ENCODE measurements around the gene PPP4R1.
"Not testable (repeated sequence)": the region's sequence is repeated elsewhere in the genome, so short reads cannot be mapped to it uniquely, and the experiment has no call there.

Gene PPP4R1

DNA sequence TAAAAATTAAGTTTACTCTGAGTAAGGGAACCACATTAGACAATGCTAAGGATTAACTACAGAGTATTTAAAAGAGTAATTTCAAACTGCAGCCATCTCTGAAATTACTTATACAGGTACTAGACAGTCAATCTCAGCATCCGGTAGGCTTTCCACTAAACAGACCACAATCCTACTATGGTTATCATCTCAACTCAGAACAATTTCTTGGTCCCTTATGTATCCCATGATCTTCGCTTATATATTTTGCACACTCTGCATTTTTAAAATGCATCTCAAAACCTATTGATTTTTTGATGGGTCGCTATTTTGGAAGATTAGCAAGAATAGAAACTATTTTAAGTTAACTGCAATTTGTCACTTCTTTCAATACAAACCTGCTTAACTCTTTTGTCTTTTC lies 1.4 kb downstream of the PPP4R1 start:
- Histone ChIP-seq H3K27me3 (ENCODE audit: control insufficient read depth in 5 of 5, insufficient read depth in 4 of 5, low read length in 5 of 5) (no peaks in the 10 kb centered on the region), H3K4me3 (ENCODE audit: low read depth in 1 of 5, low read length in 5 of 5) (peak overlapping the region; percentile 7 to 84 (median 77)), H3K27ac (ENCODE audit: low read depth, low read length) (peak overlapping the region; percentile 84), H3K36me3 (ENCODE audit: control insufficient read depth in 5 of 5, insufficient read depth in 5 of 5, low read length in 5 of 5) (peaks cover 0 to 5% (median 4%) of the 10 kb centered on the region in 5 donors), H3K4me1 (ENCODE audit: control insufficient read depth in 5 of 5, insufficient read depth in 5 of 5, low read length in 5 of 5) (peaks cover 8 to 23% (median 21%) of the 10 kb centered on the region in 5 donors), H3K9me3 (ENCODE audit: control insufficient read depth in 5 of 5, low read length in 5 of 5) (no peaks in the 10 kb centered on the region), H3K9ac (ENCODE audit: low read length in 5 of 5) (peak overlapping the region; percentile 68 to 95 (median 91))

DNA sequence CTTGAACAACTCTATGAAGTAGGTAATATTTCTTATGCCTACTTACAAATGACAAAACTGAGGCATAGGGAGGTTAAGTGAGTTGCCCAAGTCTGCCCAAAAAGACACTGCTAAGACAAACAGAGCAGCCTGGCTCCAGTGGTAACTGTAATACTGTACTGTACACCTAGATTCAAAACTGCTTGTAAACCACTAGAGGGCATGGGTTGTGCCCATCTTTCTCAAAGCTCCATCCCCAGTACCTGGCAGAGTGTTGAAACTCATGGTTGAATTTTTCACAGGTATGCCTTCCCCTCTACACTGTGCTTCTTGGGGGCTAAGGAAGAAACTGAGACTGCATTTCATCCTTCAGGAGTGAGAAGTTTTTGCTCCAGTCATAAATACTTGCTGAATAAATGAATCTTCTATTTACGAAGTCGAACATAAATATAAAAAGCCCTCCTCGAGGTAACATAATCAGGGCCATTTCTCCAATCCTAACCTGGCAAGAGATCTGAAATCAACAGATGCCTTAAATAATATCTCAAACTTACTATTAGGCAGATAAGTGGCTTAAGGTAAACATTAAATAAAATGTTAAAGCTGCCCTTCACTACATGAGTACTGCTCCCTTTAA lies 2.0 kb downstream of the PPP4R1 start:
- peaks cover 8 to 23% (median 21%) of the 10 kb centered on the region in 5 donors for H3K4me1 ChIP-seq (ENCODE audit: control insufficient read depth in 5 of 5, insufficient read depth in 5 of 5, low read length in 5 of 5)
- no peak overlapping the region for H3K4me3 ChIP-seq (ENCODE audit: low read depth in 1 of 5, low read length in 5 of 5)
- no peaks in the 10 kb centered on the region for H3K9me3 ChIP-seq (ENCODE audit: control insufficient read depth in 5 of 5, low read length in 5 of 5)
- peak overlapping the region in 2 of 5 donors; percentile 20 to 24 for H3K9ac ChIP-seq (ENCODE audit: low read length in 5 of 5)
- no peak overlapping the region for H3K27ac ChIP-seq (ENCODE audit: low read depth, low read length)
- peaks cover 0 to 5% (median 4%) of the 10 kb centered on the region in 5 donors for H3K36me3 ChIP-seq (ENCODE audit: control insufficient read depth in 5 of 5, insufficient read depth in 5 of 5, low read length in 5 of 5)
- no peaks in the 10 kb centered on the region for H3K27me3 ChIP-seq (ENCODE audit: control insufficient read depth in 5 of 5, insufficient read depth in 4 of 5, low read length in 5 of 5)

DNA sequence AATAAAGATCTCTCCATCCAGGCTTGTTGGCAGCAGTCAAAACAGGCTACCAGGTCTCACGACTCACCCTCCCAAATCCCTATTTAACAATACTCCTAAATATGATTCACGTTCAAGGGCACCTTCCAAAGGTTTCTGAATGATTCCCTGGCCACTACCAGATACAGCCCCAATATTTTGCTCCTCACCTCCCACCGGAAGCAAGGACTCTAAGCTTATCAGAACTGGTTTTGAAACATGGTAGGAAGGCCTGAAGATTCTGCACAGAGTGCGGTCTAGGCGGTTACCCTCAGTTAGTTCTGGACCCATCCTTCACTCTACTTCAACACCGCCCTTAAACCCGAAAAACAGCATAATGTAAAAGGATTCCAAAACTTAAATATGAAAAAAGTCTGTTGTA lies 5.2 kb downstream of the PPP4R1 start:
- H3K27ac ChIP-seq (ENCODE audit: low read depth, low read length) = no peak overlapping the region
- H3K4me1 ChIP-seq (ENCODE audit: control insufficient read depth in 5 of 5, insufficient read depth in 5 of 5, low read length in 5 of 5) = peaks cover 4 to 16% (median 15%) of the 10 kb centered on the region in 5 donors
- no peaks in the 10 kb centered on the region for H3K27me3 ChIP-seq (ENCODE audit: control insufficient read depth in 5 of 5, insufficient read depth in 4 of 5, low read length in 5 of 5)
- peaks cover 0 to 5% (median 4%) of the 10 kb centered on the region in 5 donors for H3K36me3 ChIP-seq (ENCODE audit: control insufficient read depth in 5 of 5, insufficient read depth in 5 of 5, low read length in 5 of 5)
- H3K4me3 ChIP-seq (ENCODE audit: low read depth in 1 of 5, low read length in 5 of 5) = no peak overlapping the region
- H3K9ac ChIP-seq (ENCODE audit: low read length in 5 of 5) = no peak overlapping the region
- H3K9me3 ChIP-seq (ENCODE audit: control insufficient read depth in 5 of 5, low read length in 5 of 5) = no peaks in the 10 kb centered on the region

DNA sequence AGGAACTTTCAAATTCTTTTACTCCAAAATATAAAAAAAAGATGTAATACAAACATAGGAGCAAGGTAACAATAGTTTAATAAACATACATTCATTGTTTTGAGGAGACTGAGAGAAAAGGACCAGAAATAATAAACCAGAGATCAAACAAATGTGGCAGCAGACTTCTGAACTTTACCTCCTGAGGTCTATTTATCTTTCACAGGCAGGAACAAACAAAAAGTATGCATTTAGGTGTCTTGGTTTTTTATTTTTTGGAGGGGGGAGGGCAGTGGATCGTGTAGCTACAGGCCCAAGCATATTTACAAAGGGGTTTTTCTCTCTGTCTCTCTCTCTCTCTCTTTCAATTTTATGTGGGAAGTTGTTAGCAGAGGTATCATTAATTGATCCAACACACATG lies 5.6 kb downstream of the PPP4R1 start:
- no peak overlapping the region for H3K4me3 ChIP-seq (ENCODE audit: low read depth in 1 of 5, low read length in 5 of 5)
- H3K27ac ChIP-seq (ENCODE audit: low read depth, low read length) = no peak overlapping the region
- no peaks in the 10 kb centered on the region for H3K9me3 ChIP-seq (ENCODE audit: control insufficient read depth in 5 of 5, low read length in 5 of 5)
- peaks cover 0 to 5% (median 4%) of the 10 kb centered on the region in 5 donors for H3K36me3 ChIP-seq (ENCODE audit: control insufficient read depth in 5 of 5, insufficient read depth in 5 of 5, low read length in 5 of 5)
- H3K27me3 ChIP-seq (ENCODE audit: control insufficient read depth in 5 of 5, insufficient read depth in 4 of 5, low read length in 5 of 5) = no peaks in the 10 kb centered on the region
- no peak overlapping the region for H3K9ac ChIP-seq (ENCODE audit: low read length in 5 of 5)
- H3K4me1 ChIP-seq (ENCODE audit: control insufficient read depth in 5 of 5, insufficient read depth in 5 of 5, low read length in 5 of 5) = peaks cover 4 to 16% (median 15%) of the 10 kb centered on the region in 5 donors

DNA sequence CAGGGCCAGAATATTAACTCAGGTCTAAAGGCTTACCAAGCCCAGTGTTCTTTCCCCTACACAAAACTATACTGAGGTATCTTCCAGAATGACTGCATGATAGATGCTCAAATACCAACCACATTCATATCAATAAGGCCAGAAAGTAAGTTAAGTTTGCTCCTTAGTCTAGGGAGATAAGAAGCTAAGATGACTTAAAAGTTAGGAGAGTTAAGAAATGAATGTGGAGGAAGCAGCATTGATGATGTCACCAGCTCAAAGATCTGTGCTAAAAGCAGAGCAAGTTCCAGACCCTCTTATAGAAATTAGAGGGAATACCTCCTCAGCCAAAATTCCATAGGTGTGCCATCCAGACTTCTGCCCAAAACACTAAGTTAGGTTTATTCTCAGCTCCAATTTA lies 6.1 kb downstream of the PPP4R1 start:
- Histone ChIP-seq H3K27ac (ENCODE audit: low read depth, low read length) (no peak overlapping the region), H3K9me3 (ENCODE audit: control insufficient read depth in 5 of 5, low read length in 5 of 5) (no peaks in the 10 kb centered on the region), H3K4me1 (ENCODE audit: control insufficient read depth in 5 of 5, insufficient read depth in 5 of 5, low read length in 5 of 5) (peaks cover 4 to 14% (median 12%) of the 10 kb centered on the region in 5 donors), H3K27me3 (ENCODE audit: control insufficient read depth in 5 of 5, insufficient read depth in 4 of 5, low read length in 5 of 5) (no peaks in the 10 kb centered on the region), H3K36me3 (ENCODE audit: control insufficient read depth in 5 of 5, insufficient read depth in 5 of 5, low read length in 5 of 5) (peaks cover 0 to 5% (median 4%) of the 10 kb centered on the region in 5 donors), H3K4me3 (ENCODE audit: low read depth in 1 of 5, low read length in 5 of 5) (no peak overlapping the region), H3K9ac (ENCODE audit: low read length in 5 of 5) (no peak overlapping the region)

DNA sequence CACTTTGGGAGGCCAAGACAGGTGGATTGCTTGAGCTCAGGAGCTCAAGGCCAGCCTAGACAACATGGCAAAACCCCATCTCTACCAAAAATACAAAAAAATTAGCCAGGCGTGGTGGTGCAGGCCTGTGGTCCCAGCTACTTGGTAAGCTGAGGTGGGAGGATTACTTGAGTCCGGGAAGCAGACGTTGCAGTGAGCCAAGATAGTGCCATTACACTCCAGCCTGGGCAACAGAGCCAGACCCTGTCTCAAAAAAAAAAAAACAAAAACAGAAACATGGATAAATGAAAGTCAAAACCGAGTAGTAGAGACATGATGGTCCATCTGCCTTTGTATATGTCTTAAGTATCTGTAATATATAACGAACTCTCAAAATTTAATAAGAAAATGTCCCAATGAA lies 7.2 kb downstream of the PPP4R1 start:
- H3K9ac ChIP-seq (ENCODE audit: low read length in 5 of 5); H3K27ac ChIP-seq (ENCODE audit: low read depth, low read length); H3K4me3 ChIP-seq (ENCODE audit: low read depth in 1 of 5, low read length in 5 of 5); H3K27me3 ChIP-seq (ENCODE audit: control insufficient read depth in 5 of 5, insufficient read depth in 4 of 5, low read length in 5 of 5); H3K9me3 ChIP-seq (ENCODE audit: control insufficient read depth in 5 of 5, low read length in 5 of 5); H3K4me1 ChIP-seq (ENCODE audit: control insufficient read depth in 5 of 5, insufficient read depth in 5 of 5, low read length in 5 of 5); H3K36me3 ChIP-seq (ENCODE audit: control insufficient read depth in 5 of 5, insufficient read depth in 5 of 5, low read length in 5 of 5): not testable (repeated sequence)

DNA sequence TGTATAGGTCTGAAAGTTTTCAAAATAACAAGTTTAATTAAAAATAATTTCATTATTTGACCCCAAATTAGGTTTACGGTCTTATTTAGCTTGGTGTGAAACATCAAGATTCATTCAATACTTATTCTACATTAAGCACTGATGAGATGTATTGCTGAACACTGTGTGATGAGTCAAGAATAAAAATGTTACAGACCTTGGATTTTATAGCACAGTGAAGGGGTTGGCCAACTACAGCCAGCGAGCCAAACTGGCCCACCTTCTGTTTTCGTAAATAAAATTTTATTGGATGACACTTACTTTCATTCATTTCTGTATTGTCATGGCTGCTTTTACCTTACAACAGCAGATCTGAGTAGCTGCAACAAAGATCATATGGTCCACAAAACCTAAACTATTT lies 8.3 kb downstream of the PPP4R1 start:
- Histone ChIP-seq H3K36me3 (ENCODE audit: control insufficient read depth in 5 of 5, insufficient read depth in 5 of 5, low read length in 5 of 5) (peaks cover 0 to 2% (median 1%) of the 10 kb centered on the region in 5 donors), H3K9me3 (ENCODE audit: control insufficient read depth in 5 of 5, low read length in 5 of 5) (peaks cover 0 to 2% (median 0%) of the 10 kb centered on the region in 5 donors), H3K27me3 (ENCODE audit: control insufficient read depth in 5 of 5, insufficient read depth in 4 of 5, low read length in 5 of 5) (no peaks in the 10 kb centered on the region), H3K9ac (ENCODE audit: low read length in 5 of 5) (no peak overlapping the region), H3K27ac (ENCODE audit: low read depth, low read length) (no peak overlapping the region), H3K4me3 (ENCODE audit: low read depth in 1 of 5, low read length in 5 of 5) (no peak overlapping the region), H3K4me1 (ENCODE audit: control insufficient read depth in 5 of 5, insufficient read depth in 5 of 5, low read length in 5 of 5) (no peaks in the 10 kb centered on the region)

DNA sequence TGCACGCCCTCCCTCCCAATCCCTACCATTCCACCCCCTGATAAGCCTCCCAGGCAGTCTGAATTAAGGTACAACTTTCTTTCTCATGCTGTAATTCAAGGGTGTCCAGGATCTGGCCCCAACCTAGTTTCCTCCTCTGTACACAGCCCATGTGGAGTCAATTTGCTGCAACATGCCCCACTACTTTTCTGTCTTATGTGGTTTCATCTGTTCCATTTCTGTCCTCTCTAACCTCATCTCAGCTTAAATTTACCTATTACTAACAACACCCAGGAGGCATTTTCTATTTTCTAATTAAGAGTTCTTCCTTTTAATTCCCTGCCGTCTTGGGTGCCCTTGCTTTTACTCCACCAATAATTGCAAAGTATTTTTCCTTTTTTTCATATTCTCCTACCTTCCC lies 10.0 kb downstream of the PPP4R1 start:
- Histone ChIP-seq H3K36me3 (ENCODE audit: control insufficient read depth in 5 of 5, insufficient read depth in 5 of 5, low read length in 5 of 5) (no peaks in the 10 kb centered on the region), H3K4me3 (ENCODE audit: low read depth in 1 of 5, low read length in 5 of 5) (no peak overlapping the region), H3K27ac (ENCODE audit: low read depth, low read length) (no peak overlapping the region), H3K27me3 (ENCODE audit: control insufficient read depth in 5 of 5, insufficient read depth in 4 of 5, low read length in 5 of 5) (no peaks in the 10 kb centered on the region), H3K4me1 (ENCODE audit: control insufficient read depth in 5 of 5, insufficient read depth in 5 of 5, low read length in 5 of 5) (no peaks in the 10 kb centered on the region), H3K9me3 (ENCODE audit: control insufficient read depth in 5 of 5, low read length in 5 of 5) (peaks cover 0 to 17% (median 7%) of the 10 kb centered on the region in 5 donors), H3K9ac (ENCODE audit: low read length in 5 of 5) (no peak overlapping the region)

DNA sequence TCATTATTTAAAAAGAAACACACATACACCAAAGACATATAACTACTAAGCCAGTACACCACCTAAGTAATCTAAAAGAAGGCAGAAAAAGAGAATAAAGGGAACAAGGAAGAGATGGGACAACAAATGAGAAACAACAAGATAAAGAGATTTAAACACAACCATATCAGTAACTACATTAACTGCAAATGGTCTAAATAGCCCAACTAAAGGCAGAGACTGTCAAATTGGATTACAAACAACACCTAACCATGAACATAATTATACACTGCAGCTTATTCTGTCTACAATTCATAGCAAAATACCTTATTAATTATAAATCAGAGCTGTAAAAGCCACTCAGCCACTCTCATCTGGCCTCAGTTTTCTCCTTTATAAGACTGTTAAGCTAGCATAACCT lies 15.0 kb downstream of the PPP4R1 start:
- no peaks in the 10 kb centered on the region for H3K27me3 ChIP-seq (ENCODE audit: control insufficient read depth in 5 of 5, insufficient read depth in 4 of 5, low read length in 5 of 5)
- H3K4me1 ChIP-seq (ENCODE audit: control insufficient read depth in 5 of 5, insufficient read depth in 5 of 5, low read length in 5 of 5) = peaks cover 0 to 15% (median 10%) of the 10 kb centered on the region in 5 donors
- H3K9ac ChIP-seq (ENCODE audit: low read length in 5 of 5) = no peak overlapping the region
- H3K4me3 ChIP-seq (ENCODE audit: low read depth in 1 of 5, low read length in 5 of 5) = no peak overlapping the region
- H3K27ac ChIP-seq (ENCODE audit: low read depth, low read length) = no peak overlapping the region
- H3K9me3 ChIP-seq (ENCODE audit: control insufficient read depth in 5 of 5, low read length in 5 of 5) = peaks cover 0 to 24% (median 7%) of the 10 kb centered on the region in 5 donors
- no peaks in the 10 kb centered on the region for H3K36me3 ChIP-seq (ENCODE audit: control insufficient read depth in 5 of 5, insufficient read depth in 5 of 5, low read length in 5 of 5)

DNA sequence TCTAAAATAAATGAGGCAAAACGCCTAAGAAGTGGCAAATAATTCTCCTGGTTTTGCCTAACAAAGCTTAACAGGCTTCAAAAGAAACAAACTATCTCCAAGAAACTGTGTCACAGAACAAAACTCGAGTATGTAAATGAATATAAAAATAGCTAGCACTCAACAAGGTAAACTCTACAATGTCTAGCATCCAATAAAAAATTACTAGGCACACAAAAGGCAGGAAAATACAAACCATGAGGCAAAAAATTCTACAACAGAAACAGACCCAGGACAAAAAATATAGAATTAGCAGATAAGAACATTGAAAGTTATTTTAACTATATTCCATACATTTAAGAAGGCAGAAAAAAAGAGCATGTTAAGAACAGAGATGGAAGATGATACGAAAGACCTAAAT lies 16.8 kb downstream of the PPP4R1 start:
- Histone ChIP-seq H3K27ac (ENCODE audit: low read depth, low read length) (no peak overlapping the region), H3K4me3 (ENCODE audit: low read depth in 1 of 5, low read length in 5 of 5) (no peak overlapping the region), H3K36me3 (ENCODE audit: control insufficient read depth in 5 of 5, insufficient read depth in 5 of 5, low read length in 5 of 5) (peaks cover 0 to 3% (median 0%) of the 10 kb centered on the region in 5 donors), H3K9me3 (ENCODE audit: control insufficient read depth in 5 of 5, low read length in 5 of 5) (peaks cover 0 to 24% (median 7%) of the 10 kb centered on the region in 5 donors), H3K27me3 (ENCODE audit: control insufficient read depth in 5 of 5, insufficient read depth in 4 of 5, low read length in 5 of 5) (no peaks in the 10 kb centered on the region), H3K4me1 (ENCODE audit: control insufficient read depth in 5 of 5, insufficient read depth in 5 of 5, low read length in 5 of 5) (peaks cover 0 to 15% (median 10%) of the 10 kb centered on the region in 5 donors), H3K9ac (ENCODE audit: low read length in 5 of 5) (no peak overlapping the region)
